Mesendoderm (in vitro differentiated cells): ENCODE data around the gene CSAD.
"Not testable (repeated sequence)": the region's sequence is repeated elsewhere in the genome, so short reads cannot be mapped to it uniquely, and the experiment has no call there.

ENCODE experiments used
- DNase-seq: peaks from one replicate; pipeline ENCODE4 v3.0.0; 2013
- H2AK5ac ChIP-seq: 2 replicates; pipeline ENCODE4 v1.6.1; 2013; ENCODE audit warnings: low read length, inconsistent platforms
- H2BK120ac ChIP-seq: 2 replicates; pipeline ENCODE4 v1.6.1; 2013; ENCODE audit warnings: low read depth, mild to moderate bottlenecking, low read length, moderate library complexity, mixed read lengths
- H2BK15ac ChIP-seq: replicated peaks from 2 replicates; pipeline ENCODE4 v1.6.1; 2013; ENCODE audit warnings: low read depth, mild to moderate bottlenecking, moderate library complexity
- H2BK5ac ChIP-seq: 2 replicates; pipeline ENCODE4 v1.6.1; 2013; ENCODE audit warnings: low read length, inconsistent platforms
- H3K18ac ChIP-seq: 2 replicates; pipeline ENCODE4 v1.6.1; 2013; ENCODE audit warnings: mild to moderate bottlenecking, low read length, mixed read lengths
- H3K23ac ChIP-seq: one replicate; pipeline ENCODE4 v1.6.1; 2013; ENCODE audit warnings: low read length
- H3K27ac ChIP-seq: 2 replicates; pipeline ENCODE4 v1.5.1; 2013; ENCODE audit warnings: low read depth, mild to moderate bottlenecking, inconsistent platforms, low read length, moderate library complexity
- H3K27me3 ChIP-seq: 2 replicates; pipeline ENCODE4 v1.6.1; 2013; ENCODE audit warnings: low read length, control low read depth, mild to moderate bottlenecking, inconsistent platforms; ENCODE audit not compliant: insufficient read depth, poor library complexity
- H3K36me3 ChIP-seq: 2 replicates; pipeline ENCODE4 v1.6.1; 2013; ENCODE audit warnings: low read length, inconsistent platforms; ENCODE audit not compliant: control insufficient read depth, insufficient read depth
- H3K4ac ChIP-seq: one replicate; pipeline ENCODE4 v1.6.1; 2013; ENCODE audit warnings: low read depth, mild to moderate bottlenecking, low read length, moderate library complexity
- H3K4me1 ChIP-seq: 2 replicates; pipeline ENCODE4 v1.6.1; 2013; ENCODE audit warnings: low read depth, low read length, inconsistent platforms; ENCODE audit not compliant: control insufficient read depth
- H3K4me2 ChIP-seq: 2 replicates; pipeline ENCODE4 v1.6.1; 2013; ENCODE audit warnings: low read length
- H3K4me3 ChIP-seq: 2 replicates; pipeline ENCODE4 v1.5.1; 2013; ENCODE audit warnings: mild to moderate bottlenecking, low read length
- H3K56ac ChIP-seq: one replicate; pipeline ENCODE4 v1.6.1; 2013; ENCODE audit warnings: low read length
- H3K79me1 ChIP-seq: 2 replicates; pipeline ENCODE4 v1.6.1; 2013; ENCODE audit warnings: low read length, inconsistent platforms
- H3K79me2 ChIP-seq: 2 replicates; pipeline ENCODE4 v1.6.1; 2013; ENCODE audit warnings: mild to moderate bottlenecking, low read length; ENCODE audit not compliant: control insufficient read depth, insufficient read depth
- H3K9ac ChIP-seq: 2 replicates; pipeline ENCODE4 v1.6.1; 2013; ENCODE audit warnings: low read length, inconsistent platforms
- H4K5ac ChIP-seq: one replicate; pipeline ENCODE4 v1.6.1; 2013; ENCODE audit warnings: low read length
- H4K8ac ChIP-seq: one replicate; pipeline ENCODE4 v1.6.1; 2013; ENCODE audit warnings: low read depth, mild to moderate bottlenecking, control low read depth, low read length, moderate library complexity
- WGBS: extraction: QIAGEN DNeasy Blood & Tissue Kit; methylation state at CpG from one replicate; pipeline ENCODE4 v1.1.7; 2013; ENCODE audit warnings: low lambda C conversion rate, missing lambda C conversion rate; ENCODE audit not compliant: insufficient coverage; ENCODE audit errors: extremely low coverage; 5-methylcytosine and 5-hydroxymethylcytosine counted together

Gene CSAD

DNA sequence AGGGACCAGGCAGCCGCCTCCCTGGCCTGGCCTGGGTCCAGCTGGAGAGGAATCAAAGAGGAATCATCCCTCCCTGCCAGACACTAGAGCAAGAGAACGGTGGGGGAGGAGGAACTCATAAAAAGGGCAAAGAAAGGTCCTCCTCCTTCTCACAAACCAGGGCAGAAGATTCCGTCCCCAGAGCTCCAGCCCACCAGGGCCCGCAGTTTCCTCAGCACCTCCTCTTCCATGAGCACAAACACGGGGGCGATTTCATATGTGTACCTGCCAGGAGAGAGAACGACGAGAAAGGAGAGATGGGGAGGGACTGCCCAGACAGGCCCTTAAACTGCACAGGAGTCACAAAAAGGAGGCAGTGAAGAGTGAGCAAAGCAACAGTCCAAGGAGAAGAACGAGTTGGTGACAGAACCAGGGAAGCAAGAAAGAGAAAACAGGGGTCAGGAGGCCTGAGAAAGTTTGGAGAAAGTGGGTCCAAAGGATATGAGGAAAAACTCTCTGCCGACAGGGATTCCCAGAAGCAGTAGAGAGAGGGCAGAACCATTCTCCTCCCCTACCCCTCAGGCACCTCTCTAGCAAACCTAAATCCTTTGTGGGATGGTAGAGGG, 8.9 kb downstream of the CSAD start:
- no peak overlapping the region for H2AK5ac ChIP-seq
- H3K4me3 ChIP-seq, result no peak overlapping the region
- H4K5ac ChIP-seq, result no peak overlapping the region
- H3K79me2 ChIP-seq, result no peaks in the 10 kb centered on the region
- H3K36me3 ChIP-seq, result no peaks in the 10 kb centered on the region
- no peaks in the 10 kb centered on the region for H3K79me1 ChIP-seq
- no CpG with 5 or more reads among the region's 10 CpGs for WGBS
- no peak overlapping the region for H4K8ac ChIP-seq
- no peak overlapping the region for H3K4me2 ChIP-seq
- H3K27ac ChIP-seq, result no peak overlapping the region
- no peak overlapping the region for H3K23ac ChIP-seq
- H3K9ac ChIP-seq, result no peak overlapping the region
- H3K18ac ChIP-seq, result no peak overlapping the region
- H2BK15ac ChIP-seq, result no peak overlapping the region
- no peak overlapping the region for H2BK5ac ChIP-seq
- H3K4me1 ChIP-seq, result peaks cover 12% of the 10 kb centered on the region
- H3K4ac ChIP-seq, result no peak overlapping the region
- DNase-seq, result no peak
- H3K27me3 ChIP-seq, result no peaks in the 10 kb centered on the region
- no peak overlapping the region for H2BK120ac ChIP-seq
- no peak overlapping the region for H3K56ac ChIP-seq

DNA sequence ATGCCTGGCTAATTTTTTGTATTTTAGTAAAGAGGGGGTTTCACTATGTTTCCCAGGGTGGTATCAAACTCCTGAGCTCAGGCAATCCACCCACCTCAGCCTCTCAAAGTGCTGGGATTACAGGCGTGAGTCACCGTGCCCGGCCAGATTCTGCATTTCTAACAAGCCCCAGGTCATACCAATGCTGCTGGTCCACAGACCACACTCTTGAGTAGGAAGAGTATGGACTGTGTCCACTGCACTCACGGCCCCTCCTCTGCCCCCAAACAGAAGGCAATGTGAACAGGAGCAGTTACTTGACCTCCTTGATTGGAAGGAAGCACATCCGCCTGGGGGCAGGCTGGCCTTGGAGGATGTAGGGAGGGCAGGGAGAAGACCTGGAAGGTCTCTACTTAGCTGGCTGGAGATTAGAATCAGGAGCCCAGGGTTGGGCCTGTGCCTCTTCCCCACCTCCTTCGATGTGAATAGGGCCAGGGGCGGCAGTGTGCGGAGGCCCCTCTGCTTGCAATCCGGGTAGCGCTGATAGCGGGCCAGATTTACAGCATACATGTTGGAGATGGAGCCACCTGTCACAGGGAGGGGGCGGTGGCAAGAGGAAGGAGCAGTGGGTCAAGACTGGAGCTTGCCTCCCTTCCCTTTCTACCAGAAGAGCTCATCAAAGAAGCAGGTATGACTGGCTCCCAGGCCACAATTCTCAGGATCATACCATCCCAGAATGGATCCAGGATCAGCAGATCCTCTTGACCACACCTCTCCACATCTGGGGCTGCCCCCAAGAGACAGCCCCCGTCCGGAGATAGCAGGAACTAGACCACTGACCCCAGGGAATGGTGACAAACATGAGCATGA, 9.6 kb downstream of the CSAD start:
- Histone ChIP-seq H4K8ac (no peak overlapping the region), H2BK15ac (no peak overlapping the region), H3K4me2 (no peak overlapping the region), H2BK120ac (no peak overlapping the region), H3K36me3 (no peaks in the 10 kb centered on the region), H3K4me3 (no peak overlapping the region), H3K4me1 (peaks cover 12% of the 10 kb centered on the region), H3K27ac (no peak overlapping the region), H3K18ac (no peak overlapping the region), H2AK5ac (no peak overlapping the region), H3K79me1 (no peaks in the 10 kb centered on the region), H2BK5ac (no peak overlapping the region), H3K9ac (no peak overlapping the region), H3K79me2 (no peaks in the 10 kb centered on the region), H3K27me3 (no peaks in the 10 kb centered on the region), H3K23ac (no peak overlapping the region), H3K56ac (no peak overlapping the region), H3K4ac (no peak overlapping the region), H4K5ac (no peak overlapping the region)
- DNase-seq, result no peak
- WGBS, result no CpG with 5 or more reads among the region's 14 CpGs

DNA sequence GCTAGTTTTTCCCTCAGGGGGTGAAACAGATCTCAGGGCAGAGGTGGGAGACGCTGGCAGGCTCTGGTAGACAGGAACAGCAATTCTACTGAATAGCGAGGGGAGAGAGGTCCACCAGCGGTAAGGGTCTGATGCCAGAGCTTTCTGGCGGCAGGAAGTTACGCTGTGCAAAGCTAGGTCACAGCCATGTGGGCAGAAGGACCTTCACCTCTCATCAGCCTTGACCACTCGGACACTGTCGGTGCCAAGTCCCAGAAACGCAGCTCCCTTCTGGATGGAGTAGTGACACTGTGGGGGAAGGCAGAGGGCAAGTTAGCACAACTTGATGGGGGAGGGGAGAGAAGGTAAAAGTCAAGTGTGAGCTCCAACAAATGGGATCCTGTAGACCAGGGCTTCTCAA, 10.5 kb downstream of the CSAD start:
- H3K4me2 ChIP-seq, result no peak overlapping the region
- H2BK120ac ChIP-seq, result no peak overlapping the region
- peak overlapping the region; percentile 60 for H3K56ac ChIP-seq
- no peak overlapping the region for H2BK15ac ChIP-seq
- H3K9ac ChIP-seq, result no peak overlapping the region
- H3K27ac ChIP-seq, result no peak overlapping the region
- H3K36me3 ChIP-seq, result no peaks in the 10 kb centered on the region
- no peaks in the 10 kb centered on the region for H3K79me1 ChIP-seq
- no peaks in the 10 kb centered on the region for H3K27me3 ChIP-seq
- no peak overlapping the region for H3K18ac ChIP-seq
- no peak overlapping the region for H3K4ac ChIP-seq
- no peak overlapping the region for H2AK5ac ChIP-seq
- H3K4me1 ChIP-seq, result peaks cover 8% of the 10 kb centered on the region
- no peak overlapping the region for H2BK5ac ChIP-seq
- no peaks in the 10 kb centered on the region for H3K79me2 ChIP-seq
- H3K4me3 ChIP-seq, result no peak overlapping the region
- no peak overlapping the region for H3K23ac ChIP-seq
- H4K5ac ChIP-seq, result no peak overlapping the region
- H4K8ac ChIP-seq, result no peak overlapping the region
- no peak for DNase-seq
- WGBS, result no CpG with 5 or more reads among the region's 8 CpGs

DNA sequence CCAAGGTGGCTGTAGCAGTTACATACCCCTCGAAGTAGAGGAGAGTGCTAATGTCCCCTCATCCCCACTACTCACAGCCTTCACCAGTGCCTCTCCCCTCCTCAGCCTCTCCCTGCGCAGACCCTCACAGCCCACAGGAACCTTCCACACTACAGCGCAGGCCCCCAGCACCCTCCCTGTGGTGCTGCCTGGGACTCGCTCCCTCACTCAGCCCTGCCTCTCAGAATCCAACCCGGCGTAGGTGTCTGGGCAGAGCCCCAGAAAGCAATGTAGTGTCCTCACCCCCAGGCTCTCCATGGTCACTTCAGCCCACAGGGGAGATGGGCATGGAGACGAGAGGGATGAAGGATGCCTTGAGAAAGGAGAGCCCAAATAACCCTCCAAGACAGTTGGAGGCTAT, 11.1 kb downstream of the CSAD start:
- no peak overlapping the region for H2AK5ac ChIP-seq
- no peaks in the 10 kb centered on the region for H3K79me1 ChIP-seq
- H3K36me3 ChIP-seq, result no peaks in the 10 kb centered on the region
- H2BK15ac ChIP-seq, result no peak overlapping the region
- no peak for DNase-seq
- H2BK5ac ChIP-seq, result no peak overlapping the region
- no peak overlapping the region for H3K4me3 ChIP-seq
- H3K4me1 ChIP-seq, result peaks cover 5% of the 10 kb centered on the region
- no peak overlapping the region for H3K4me2 ChIP-seq
- H3K27me3 ChIP-seq, result no peaks in the 10 kb centered on the region
- H4K8ac ChIP-seq, result no peak overlapping the region
- no peak overlapping the region for H2BK120ac ChIP-seq
- no CpG with 5 or more reads among the region's 7 CpGs for WGBS
- H3K27ac ChIP-seq, result no peak overlapping the region
- H3K23ac ChIP-seq, result no peak overlapping the region
- H3K9ac ChIP-seq, result no peak overlapping the region
- H3K4ac ChIP-seq, result no peak overlapping the region
- no peaks in the 10 kb centered on the region for H3K79me2 ChIP-seq
- peak overlapping the region; percentile 34 for H3K56ac ChIP-seq
- H3K18ac ChIP-seq, result no peak overlapping the region
- no peak overlapping the region for H4K5ac ChIP-seq

DNA sequence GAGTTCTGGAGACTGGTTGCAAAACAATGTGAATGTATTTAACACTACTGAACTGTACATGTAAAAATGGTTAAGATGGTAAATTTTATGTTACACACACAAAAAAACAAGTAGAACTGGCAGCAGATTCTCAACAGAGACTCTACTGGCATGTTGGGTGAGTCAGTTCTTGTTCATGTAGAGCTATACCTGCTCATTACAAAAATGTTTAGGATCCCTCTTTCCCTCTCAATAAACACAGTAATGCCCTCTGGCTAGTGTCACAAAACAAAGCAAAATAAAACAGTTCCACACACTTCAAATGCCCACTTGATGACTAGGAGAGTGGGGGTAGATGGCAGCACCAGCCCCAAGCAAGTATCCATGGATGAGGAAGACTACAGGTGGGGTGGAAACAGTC, 13.9 kb downstream of the CSAD start:
- DNase-seq, result no peak
- no peak overlapping the region for H2AK5ac ChIP-seq
- H3K27ac ChIP-seq, result no peak overlapping the region
- peaks cover 5% of the 10 kb centered on the region for H3K4me1 ChIP-seq
- H4K8ac ChIP-seq, result no peak overlapping the region
- no peaks in the 10 kb centered on the region for H3K27me3 ChIP-seq
- H3K4me2 ChIP-seq, result no peak overlapping the region
- H3K18ac ChIP-seq, result no peak overlapping the region
- H3K79me1 ChIP-seq, result no peaks in the 10 kb centered on the region
- no peak overlapping the region for H2BK15ac ChIP-seq
- no peak overlapping the region for H3K4me3 ChIP-seq
- H3K23ac ChIP-seq, result no peak overlapping the region
- H3K79me2 ChIP-seq, result no peaks in the 10 kb centered on the region
- H3K4ac ChIP-seq, result no peak overlapping the region
- no peak overlapping the region for H2BK5ac ChIP-seq
- no peak overlapping the region for H3K9ac ChIP-seq
- no peak overlapping the region for H2BK120ac ChIP-seq
- no peak overlapping the region for H3K56ac ChIP-seq
- H3K36me3 ChIP-seq, result no peaks in the 10 kb centered on the region
- no peak overlapping the region for H4K5ac ChIP-seq

DNA sequence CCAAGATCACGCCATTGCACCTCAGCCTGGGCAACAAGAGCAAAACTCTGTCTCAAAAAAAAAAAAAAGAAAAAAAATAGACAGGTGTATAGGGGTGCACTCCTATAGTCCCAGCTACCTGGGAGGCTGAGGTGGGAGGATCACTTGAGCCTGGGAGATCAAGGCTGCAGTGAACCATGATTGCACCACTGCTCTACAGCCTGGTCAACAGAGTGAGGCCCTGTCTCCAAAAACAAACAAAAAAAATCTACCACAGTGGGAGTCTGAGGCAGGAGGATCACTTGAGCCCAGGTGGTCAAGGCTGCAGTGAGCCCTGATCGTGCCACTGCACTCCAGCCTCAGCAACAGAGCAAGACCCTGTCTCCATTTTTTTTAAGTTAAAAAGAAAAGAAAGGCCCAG, 17.7 kb downstream of the CSAD start:
- H2BK5ac ChIP-seq, H2AK5ac ChIP-seq, H3K27me3 ChIP-seq, H3K4me3 ChIP-seq, H3K4ac ChIP-seq, H3K27ac ChIP-seq, H3K36me3 ChIP-seq, H2BK15ac ChIP-seq, H2BK120ac ChIP-seq, H3K9ac ChIP-seq, DNase-seq, H3K23ac ChIP-seq, H4K8ac ChIP-seq, H3K79me2 ChIP-seq, H3K4me2 ChIP-seq, H4K5ac ChIP-seq, H3K79me1 ChIP-seq, H3K18ac ChIP-seq, H3K56ac ChIP-seq, H3K4me1 ChIP-seq: not testable (repeated sequence)
- no CpG with 5 or more reads among the region's 2 CpGs for WGBS
